Dermis microvascular lymphatic vessel endothelial cell (primary cell): Measurements from ENCODE around the gene MTA3. TPM values are rescaled to one million over a fixed set of nuclear protein-coding genes. Genes with fewer than 3 reads are reported as not detected.

Source experiments
- DNase-seq, 2 donors: peaks; one replicate each; pipeline versions ENCODE4 v3.0.0 to v3.0.0-alpha.2; 2010; ENCODE audit warnings: low read depth in 2 of 2
- total RNA-seq: library from RNA; depleted of rRNA; stranded (reverse); fragments of >200 nt; gene quantifications from 2 replicates; pipeline ENCODE4 v1.2.1, GENCODE V29; 2014

Gene MTA3
- total RNA-seq, 1 donor from 2014 or later, result 15.8 TPM

DNA sequence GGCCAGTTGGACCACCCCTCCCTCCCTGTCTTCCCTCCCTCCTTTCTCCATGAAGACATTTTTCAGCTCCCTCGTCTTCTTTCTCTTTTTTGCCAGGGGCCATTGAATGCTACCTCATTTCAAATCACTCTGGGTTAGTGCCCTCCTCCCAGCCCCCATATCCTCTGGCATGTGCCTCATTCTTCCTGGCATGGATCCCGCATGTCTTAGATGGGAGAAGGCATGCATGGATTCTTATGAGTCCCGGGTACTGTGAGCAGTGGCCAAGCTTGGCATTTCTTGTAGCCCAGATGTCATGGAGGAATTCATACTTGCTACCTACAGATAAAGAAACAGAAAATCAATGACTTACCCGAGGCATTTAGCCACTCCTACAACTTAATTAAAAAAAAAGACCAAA lies 232.9 kb downstream of the MTA3 start:
- DNase-seq, result no peak

DNA sequence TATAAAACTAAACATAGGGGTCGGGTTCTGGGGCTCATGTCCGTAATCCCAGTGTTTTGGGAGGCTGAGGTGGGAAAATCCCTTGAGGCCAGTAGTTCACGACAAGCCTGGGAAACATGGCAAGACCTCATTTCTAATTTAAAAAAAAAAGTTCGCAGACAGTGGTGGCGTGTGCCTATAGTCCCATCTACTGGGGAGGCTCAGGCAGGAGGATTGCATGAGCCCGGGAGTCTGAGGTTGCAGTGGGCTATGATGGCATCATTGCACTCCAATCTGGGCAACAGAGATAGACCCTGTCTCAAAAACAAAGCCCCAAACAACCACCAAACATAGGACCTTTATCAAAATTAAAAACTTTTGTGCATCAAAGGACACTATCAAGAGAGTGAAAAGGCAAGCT lies 233.7 kb downstream of the MTA3 start:
- no peak for DNase-seq

DNA sequence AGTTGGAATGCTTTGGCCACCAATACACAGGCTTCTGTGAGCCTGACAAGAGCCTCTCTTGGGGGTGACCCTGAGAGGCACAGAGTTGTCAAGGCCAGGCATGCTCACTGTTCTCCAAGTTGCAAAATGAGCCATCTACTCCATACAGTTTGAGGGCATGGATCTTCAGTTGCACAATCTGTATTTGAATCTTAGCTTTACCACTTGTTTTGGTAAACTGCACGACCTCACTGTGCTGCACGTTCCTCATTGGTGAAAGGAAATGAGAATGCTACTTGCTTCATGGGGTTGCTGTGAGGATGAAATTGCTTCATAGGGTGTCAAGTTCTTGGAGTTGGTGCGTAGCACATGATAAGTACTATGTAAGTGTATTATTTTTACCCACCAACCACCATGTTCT lies 235.9 kb downstream of the MTA3 start:
- DNase-seq, result no peak

GRCh38 chr2:42804891-42805290 lies 236.5 kb downstream of the MTA3 start:
- no peak for DNase-seq

Other genes starting within 250 kb of the MTA3 start
- 133 and 148 TPM in 2 replicates for gene COX7A2L, start 207.4 kb upstream of the MTA3 start, total RNA-seq
- not detected in 2 replicates for gene KCNG3, start 74.7 kb upstream of the MTA3 start, total RNA-seq
- gene OXER1, start 195.5 kb downstream of the MTA3 start, total RNA-seq, result not detected in 2 replicates
- not detected in 2 replicates for gene HAAO, start 224.0 kb downstream of the MTA3 start, total RNA-seq